GM12801 (cell line): Measurements from ENCODE around the gene XK.

Source experiments
- CTCF ChIP-seq: IDR thresholded peaks from one replicate; pipeline ENCODE4 v1.5.1; 2011; ENCODE audit warnings: control low read depth; ENCODE audit not compliant: insufficient read length; ENCODE audit errors: extremely low read depth

Gene XK

GRCh38 chrX:37651921-37652452, 33.6 kb upstream of the XK start:
- TF ChIP-seq CTCF = no peak

- no peak for TF ChIP-seq CTCF
Observed at GRCh38 chrX:37652589-37653231, 32.9 kb upstream of the XK start.

- no peak for TF ChIP-seq CTCF
Observed at GRCh38 chrX:37653397-37654085, 32.0 kb upstream of the XK start.

- no peak for TF ChIP-seq CTCF
Observed at GRCh38 chrX:37658343-37659030, 27.1 kb upstream of the XK start.

- TF ChIP-seq CTCF = no peak
Observed at GRCh38 chrX:37659047-37659446, 26.5 kb upstream of the XK start.

- no peak for TF ChIP-seq CTCF
Observed at GRCh38 chrX:37662181-37662580, 23.4 kb upstream of the XK start.

- no peak for TF ChIP-seq CTCF
Observed at GRCh38 chrX:37666516-37666915, 19.1 kb upstream of the XK start.
